GM23338 (cell line): Measurements from ENCODE around the gene ZMPSTE24. TPM values are rescaled to one million over a fixed set of nuclear protein-coding genes. Genes with fewer than 3 reads are reported as not detected.

Experiments
- ATAC-seq: fragments of 200-7000 bp; cut with Tn5 transposase; 3 replicates; pipeline ENCODE4 v1.9.1; 2020
- DNase-seq: peaks from one replicate; pipeline ENCODE4 v3.0.0-alpha.2; 2015; ENCODE audit warnings: low spot score
- H2AFZ ChIP-seq: fragments of 200-600 bp; sonication (generic); 2 replicates; pipeline ENCODE4 v1.8.0; 2016; ENCODE audit warnings: antibody characterized with exemption, mild to moderate bottlenecking, moderate library complexity
- H3F3A ChIP-seq: fragments of 200-600 bp; sonication (generic); replicated peaks from 2 replicates; pipeline ENCODE4 v1.8.0; 2017; ENCODE audit warnings: antibody characterized with exemption, mixed run types, low read depth
- H3K27ac ChIP-seq: fragments of 200-600 bp; sonication (generic); 2 replicates; pipeline ENCODE4 v1.6.1; 2016; ENCODE audit warnings: low read depth
- H3K27me3 ChIP-seq: fragments of 200-600 bp; sonication (generic); 2 replicates; pipeline ENCODE4 v1.8.0; 2016; ENCODE audit warnings: mild to moderate bottlenecking, mixed run types, moderate library complexity; ENCODE audit not compliant: insufficient read depth
- H3K36me3 ChIP-seq: fragments of 200-600 bp; sonication (generic); 2 replicates; pipeline ENCODE4 v1.8.0; 2016; ENCODE audit warnings: mild to moderate bottlenecking; ENCODE audit not compliant: insufficient read depth
- H3K4me1 ChIP-seq: fragments of 200-600 bp; sonication (generic); 2 replicates; pipeline ENCODE4 v1.8.0; 2016; ENCODE audit warnings: mild to moderate bottlenecking, moderate library complexity; ENCODE audit not compliant: insufficient read depth
- H3K4me2 ChIP-seq: fragments of 200-600 bp; sonication (generic); 2 replicates; pipeline ENCODE4 v1.7.1; 2017; ENCODE audit warnings: mixed run types
- H3K4me3 ChIP-seq: fragments of 200-600 bp; sonication (generic); 2 replicates; pipeline ENCODE4 v1.6.1; 2016; ENCODE audit warnings: mixed run types
- H3K79me2 ChIP-seq: fragments of 200-600 bp; sonication (generic); replicated peaks from 2 replicates; pipeline ENCODE4 v1.8.0; 2017; ENCODE audit warnings: mild to moderate bottlenecking; ENCODE audit not compliant: insufficient read depth
- H3K9me2 ChIP-seq: fragments of 200-600 bp; sonication (generic); 2 replicates; pipeline ENCODE4 v1.8.0; 2017; ENCODE audit not compliant: insufficient read depth
- H4K20me1 ChIP-seq: fragments of 200-600 bp; sonication (generic); replicated peaks from 2 replicates; pipeline ENCODE4 v1.8.0; 2017; ENCODE audit warnings: mild to moderate bottlenecking; ENCODE audit not compliant: insufficient read depth
- H3K27ac Mint-ChIP-seq: 2 replicates; pipeline ENCODE4 v1.8.0; 2020; ENCODE audit warnings: inconsistent platforms, mild to moderate bottlenecking, moderate library complexity, mixed read lengths
- H3K27me3 Mint-ChIP-seq: 3 replicates; pipeline ENCODE4 v1.8.0; 2022; ENCODE audit warnings: low read depth, mild to moderate bottlenecking, moderate library complexity, mixed read lengths, inconsistent platforms; ENCODE audit not compliant: insufficient read depth, poor library complexity
- H3K36me3 Mint-ChIP-seq: 3 replicates; pipeline ENCODE4 v1.8.0; 2021; ENCODE audit warnings: low read depth, mild to moderate bottlenecking, inconsistent platforms, moderate library complexity, mixed read lengths
- H3K4me1 Mint-ChIP-seq: 3 replicates; pipeline ENCODE4 v1.8.0; 2020; ENCODE audit warnings: mild to moderate bottlenecking, inconsistent platforms, mixed read lengths
- H3K4me3 Mint-ChIP-seq: 3 replicates; pipeline ENCODE4 v1.8.0; 2021; ENCODE audit warnings: moderate library complexity, mild to moderate bottlenecking, inconsistent platforms, mixed read lengths
- H3K9me3 Mint-ChIP-seq: 3 replicates; pipeline ENCODE4 v1.8.0; 2020; ENCODE audit warnings: moderate library complexity, mild to moderate bottlenecking, inconsistent platforms, mixed read lengths
- CREB1 ChIP-seq: fragments of 250-450 bp; sonication (Bioruptor Pico); IDR thresholded peaks from 2 replicates; pipeline ENCODE4 v1.5.0; 2020; ENCODE audit warnings: low read depth, mild to moderate bottlenecking, moderate library complexity
- EZH2 ChIP-seq: fragments of 200-600 bp; sonication (generic); IDR thresholded peaks from one replicate; pipeline ENCODE4 v1.8.0; 2017; ENCODE audit warnings: antibody characterized with exemption, mild to moderate bottlenecking, low read depth; ENCODE audit not compliant: unreplicated experiment
- EZH2phosphoT487 ChIP-seq: fragments of 200-600 bp; sonication (generic); IDR thresholded peaks from one replicate; pipeline ENCODE4 v1.8.1; 2018; ENCODE audit warnings: antibody characterized with exemption; ENCODE audit not compliant: unreplicated experiment
- JUNB ChIP-seq: IDR thresholded peaks from one replicate; pipeline ENCODE4 v1.6.1; 2016; ENCODE audit warnings: antibody characterized with exemption; ENCODE audit not compliant: unreplicated experiment
- NANOG ChIP-seq: IDR thresholded peaks from 2 replicates; pipeline ENCODE4 v1.6.1; 2016; ENCODE audit warnings: antibody characterized with exemption, borderline replicate concordance
- POLR2AphosphoS5 ChIP-seq: IDR thresholded peaks from 2 replicates; pipeline ENCODE4 v1.6.1; 2016; ENCODE audit warnings: antibody characterized with exemption, low read depth
- STAT1 ChIP-seq: IDR thresholded peaks from one replicate; pipeline ENCODE4 v1.6.1; 2016; ENCODE audit warnings: antibody characterized with exemption; ENCODE audit not compliant: unreplicated experiment
- ZNF114 ChIP-seq: fragments of 250-450 bp; sonication (Bioruptor Pico); IDR thresholded peaks from 2 replicates; pipeline ENCODE4 v1.5.0; 2020; ENCODE audit warnings: mild to moderate bottlenecking, moderate library complexity
- polyA plus RNA-seq: library from polyadenylated mRNA; unstranded; fragments of >200 nt; fragmentation: Nextera tagmentation; extraction: Ambion mirVana; gene quantifications from 2 replicates; pipeline ENCODE4 v1.2.1, GENCODE V29; 2016
- total RNA-seq: library from RNA; depleted of rRNA; stranded (reverse); fragments of >200 nt; shearing (Covaris generic); gene quantifications from 2 replicates; pipeline ENCODE4 v1.2.3, GENCODE V29; 2014
- TF ChIP-seq, protein P1 (sequence below): IDR thresholded peaks from one replicate; pipeline ENCODE4 v1.6.1; 2018; ENCODE audit warnings: antibody characterized with exemption; ENCODE audit not compliant: unreplicated experiment
- TF ChIP-seq, protein P2 (sequence below): fragments of 250-450 bp; sonication (Bioruptor Pico); IDR thresholded peaks from 2 replicates; pipeline ENCODE4 v1.5.0; 2020; ENCODE audit warnings: mild to moderate bottlenecking, moderate library complexity
- TF ChIP-seq, protein P3 (sequence below), 2 experiments: fragments of 200-600 bp in 1 of 2; sonication (generic) in 1 of 2; conservative IDR thresholded peaks; 2 replicates each; pipeline versions ENCODE4 v1.5.1 to v1.6.1; 2016 to 2017; ENCODE audit warnings: antibody characterized with exemption in 2 of 2, low read depth in 2 of 2, mild to moderate bottlenecking in 2 of 2, moderate library complexity in 1 of 2

ZMPSTE24 gene
- total and polyA plus RNA-seq, 2 experiments from 2014 or later: 23.1 to 51.2 TPM

DNA sequence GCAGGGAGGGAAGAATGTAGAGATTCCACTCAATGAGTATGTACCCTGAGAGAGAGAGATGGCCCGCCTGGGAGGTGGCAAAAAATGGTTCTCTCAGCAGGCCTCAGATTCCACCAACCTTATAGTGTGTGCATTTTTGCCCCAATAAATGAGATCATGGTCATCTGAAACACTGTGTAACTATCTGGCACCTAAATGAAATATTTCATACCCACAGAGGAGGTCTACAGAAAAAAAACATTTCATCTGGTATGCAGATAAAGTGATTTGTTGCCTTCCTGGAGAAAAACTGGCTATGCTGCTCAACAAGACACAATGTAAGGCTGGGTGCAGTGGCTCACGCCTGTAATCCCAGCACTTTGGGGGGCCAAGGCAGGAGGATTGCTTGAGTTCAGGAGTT lies 5.4 kb upstream of the ZMPSTE24 start:
- Histone ChIP-seq H3K36me3 (no peaks in the 10 kb centered on the region), H3K4me3 (no peak overlapping the region), H2AFZ (no peak overlapping the region), H3K27ac (no peak overlapping the region), H3K9me2 (no peaks in the 10 kb centered on the region), H3F3A (no peaks in the 10 kb centered on the region), H3K4me1 (0 out of 2 replicates have a peak, but pooled peaks cover 5% of the 10 kb centered on the region), H3K4me2 (no peak overlapping the region), H3K79me2 (peaks cover 11% of the 10 kb centered on the region; the same call in 1 of the 2 replicates), H4K20me1 (no peaks in the 10 kb centered on the region), H3K27me3 (no peaks in the 10 kb centered on the region)
- no peaks in the 10 kb centered on the region for H3K9me3 Mint-ChIP-seq
- H3K27ac Mint-ChIP-seq: no peak overlapping the region
- H3K4me3 Mint-ChIP-seq: no peak overlapping the region
- H3K27me3 Mint-ChIP-seq: peaks cover 5% of the 10 kb centered on the region
- ATAC-seq (no peak), DNase-seq (no peak)
- TF ChIP-seq EZH2 (no peak), CREB1 (CRISPR knock-in tag) (no peak)
- H3K4me1 Mint-ChIP-seq: peaks cover 4% of the 10 kb centered on the region; the same call in 1 of the 3 replicates
- H3K36me3 Mint-ChIP-seq: no peaks in the 10 kb centered on the region

DNA sequence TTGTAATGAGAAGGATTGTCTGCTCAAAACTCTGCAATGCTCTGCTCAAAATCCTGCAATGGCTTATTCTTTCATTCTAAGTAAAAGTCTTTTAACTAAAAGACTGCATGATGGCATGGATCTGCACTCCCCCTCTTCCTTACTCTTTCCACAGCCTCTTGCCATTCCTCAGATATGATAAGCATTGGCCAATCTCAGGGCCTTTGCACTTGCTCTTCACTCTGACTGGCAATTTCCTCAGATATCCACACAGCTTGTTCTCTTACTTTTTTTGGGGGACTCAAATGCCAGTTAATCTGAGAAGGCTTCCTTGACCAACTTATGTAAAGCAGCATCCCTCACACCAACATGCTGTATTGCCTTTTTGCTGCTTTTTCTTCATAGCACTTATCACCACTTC lies 2.8 kb upstream of the ZMPSTE24 start:
- ATAC-seq (no peak), DNase-seq (no peak)
- H3K4me3 ChIP-seq: no peak overlapping the region
- Mint-ChIP-seq H3K4me3 (no peak overlapping the region; the same call in 2 of the 3 replicates), H3K9me3 (no peaks in the 10 kb centered on the region), H3K27ac (no peak overlapping the region), H3K36me3 (peaks cover 2% of the 10 kb centered on the region; the same call in 2 of the 3 replicates), H3K4me1 (peaks cover 4% of the 10 kb centered on the region; the same call in 1 of the 3 replicates), H3K27me3 (peaks cover 7% of the 10 kb centered on the region)
- no peak overlapping the region for H3K27ac ChIP-seq
- H4K20me1 ChIP-seq: 0 out of 2 replicates have a peak, but pooled peaks cover under 1% of the 10 kb centered on the region
- H3K36me3 ChIP-seq: peaks cover under 1% of the 10 kb centered on the region; the same call in 1 of the 2 replicates
- no peak overlapping the region for H2AFZ ChIP-seq
- no peak overlapping the region for H3K4me2 ChIP-seq
- peaks cover 31% of the 10 kb centered on the region for H3K79me2 ChIP-seq
- H3K4me1 ChIP-seq: peaks cover 8% of the 10 kb centered on the region; the same call in 1 of the 2 replicates
- no peaks in the 10 kb centered on the region; the same call in 1 of the 2 replicates for H3F3A ChIP-seq
- H3K9me2 ChIP-seq: no peaks in the 10 kb centered on the region
- no peaks in the 10 kb centered on the region for H3K27me3 ChIP-seq
- TF ChIP-seq STAT1 (no peak), EZH2phosphoT487 (no peak), NANOG (no peak), CREB1 (CRISPR knock-in tag) (no peak), JUNB (no peak), ZNF114 (CRISPR knock-in tag) (no peak), POLR2AphosphoS5 (no peak), EZH2 (no peak)
- TF ChIP-seq, protein P1, sequence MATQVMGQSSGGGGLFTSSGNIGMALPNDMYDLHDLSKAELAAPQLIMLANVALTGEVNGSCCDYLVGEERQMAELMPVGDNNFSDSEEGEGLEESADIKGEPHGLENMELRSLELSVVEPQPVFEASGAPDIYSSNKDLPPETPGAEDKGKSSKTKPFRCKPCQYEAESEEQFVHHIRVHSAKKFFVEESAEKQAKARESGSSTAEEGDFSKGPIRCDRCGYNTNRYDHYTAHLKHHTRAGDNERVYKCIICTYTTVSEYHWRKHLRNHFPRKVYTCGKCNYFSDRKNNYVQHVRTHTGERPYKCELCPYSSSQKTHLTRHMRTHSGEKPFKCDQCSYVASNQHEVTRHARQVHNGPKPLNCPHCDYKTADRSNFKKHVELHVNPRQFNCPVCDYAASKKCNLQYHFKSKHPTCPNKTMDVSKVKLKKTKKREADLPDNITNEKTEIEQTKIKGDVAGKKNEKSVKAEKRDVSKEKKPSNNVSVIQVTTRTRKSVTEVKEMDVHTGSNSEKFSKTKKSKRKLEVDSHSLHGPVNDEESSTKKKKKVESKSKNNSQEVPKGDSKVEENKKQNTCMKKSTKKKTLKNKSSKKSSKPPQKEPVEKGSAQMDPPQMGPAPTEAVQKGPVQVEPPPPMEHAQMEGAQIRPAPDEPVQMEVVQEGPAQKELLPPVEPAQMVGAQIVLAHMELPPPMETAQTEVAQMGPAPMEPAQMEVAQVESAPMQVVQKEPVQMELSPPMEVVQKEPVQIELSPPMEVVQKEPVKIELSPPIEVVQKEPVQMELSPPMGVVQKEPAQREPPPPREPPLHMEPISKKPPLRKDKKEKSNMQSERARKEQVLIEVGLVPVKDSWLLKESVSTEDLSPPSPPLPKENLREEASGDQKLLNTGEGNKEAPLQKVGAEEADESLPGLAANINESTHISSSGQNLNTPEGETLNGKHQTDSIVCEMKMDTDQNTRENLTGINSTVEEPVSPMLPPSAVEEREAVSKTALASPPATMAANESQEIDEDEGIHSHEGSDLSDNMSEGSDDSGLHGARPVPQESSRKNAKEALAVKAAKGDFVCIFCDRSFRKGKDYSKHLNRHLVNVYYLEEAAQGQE: no peak
- TF ChIP-seq, protein P2, sequence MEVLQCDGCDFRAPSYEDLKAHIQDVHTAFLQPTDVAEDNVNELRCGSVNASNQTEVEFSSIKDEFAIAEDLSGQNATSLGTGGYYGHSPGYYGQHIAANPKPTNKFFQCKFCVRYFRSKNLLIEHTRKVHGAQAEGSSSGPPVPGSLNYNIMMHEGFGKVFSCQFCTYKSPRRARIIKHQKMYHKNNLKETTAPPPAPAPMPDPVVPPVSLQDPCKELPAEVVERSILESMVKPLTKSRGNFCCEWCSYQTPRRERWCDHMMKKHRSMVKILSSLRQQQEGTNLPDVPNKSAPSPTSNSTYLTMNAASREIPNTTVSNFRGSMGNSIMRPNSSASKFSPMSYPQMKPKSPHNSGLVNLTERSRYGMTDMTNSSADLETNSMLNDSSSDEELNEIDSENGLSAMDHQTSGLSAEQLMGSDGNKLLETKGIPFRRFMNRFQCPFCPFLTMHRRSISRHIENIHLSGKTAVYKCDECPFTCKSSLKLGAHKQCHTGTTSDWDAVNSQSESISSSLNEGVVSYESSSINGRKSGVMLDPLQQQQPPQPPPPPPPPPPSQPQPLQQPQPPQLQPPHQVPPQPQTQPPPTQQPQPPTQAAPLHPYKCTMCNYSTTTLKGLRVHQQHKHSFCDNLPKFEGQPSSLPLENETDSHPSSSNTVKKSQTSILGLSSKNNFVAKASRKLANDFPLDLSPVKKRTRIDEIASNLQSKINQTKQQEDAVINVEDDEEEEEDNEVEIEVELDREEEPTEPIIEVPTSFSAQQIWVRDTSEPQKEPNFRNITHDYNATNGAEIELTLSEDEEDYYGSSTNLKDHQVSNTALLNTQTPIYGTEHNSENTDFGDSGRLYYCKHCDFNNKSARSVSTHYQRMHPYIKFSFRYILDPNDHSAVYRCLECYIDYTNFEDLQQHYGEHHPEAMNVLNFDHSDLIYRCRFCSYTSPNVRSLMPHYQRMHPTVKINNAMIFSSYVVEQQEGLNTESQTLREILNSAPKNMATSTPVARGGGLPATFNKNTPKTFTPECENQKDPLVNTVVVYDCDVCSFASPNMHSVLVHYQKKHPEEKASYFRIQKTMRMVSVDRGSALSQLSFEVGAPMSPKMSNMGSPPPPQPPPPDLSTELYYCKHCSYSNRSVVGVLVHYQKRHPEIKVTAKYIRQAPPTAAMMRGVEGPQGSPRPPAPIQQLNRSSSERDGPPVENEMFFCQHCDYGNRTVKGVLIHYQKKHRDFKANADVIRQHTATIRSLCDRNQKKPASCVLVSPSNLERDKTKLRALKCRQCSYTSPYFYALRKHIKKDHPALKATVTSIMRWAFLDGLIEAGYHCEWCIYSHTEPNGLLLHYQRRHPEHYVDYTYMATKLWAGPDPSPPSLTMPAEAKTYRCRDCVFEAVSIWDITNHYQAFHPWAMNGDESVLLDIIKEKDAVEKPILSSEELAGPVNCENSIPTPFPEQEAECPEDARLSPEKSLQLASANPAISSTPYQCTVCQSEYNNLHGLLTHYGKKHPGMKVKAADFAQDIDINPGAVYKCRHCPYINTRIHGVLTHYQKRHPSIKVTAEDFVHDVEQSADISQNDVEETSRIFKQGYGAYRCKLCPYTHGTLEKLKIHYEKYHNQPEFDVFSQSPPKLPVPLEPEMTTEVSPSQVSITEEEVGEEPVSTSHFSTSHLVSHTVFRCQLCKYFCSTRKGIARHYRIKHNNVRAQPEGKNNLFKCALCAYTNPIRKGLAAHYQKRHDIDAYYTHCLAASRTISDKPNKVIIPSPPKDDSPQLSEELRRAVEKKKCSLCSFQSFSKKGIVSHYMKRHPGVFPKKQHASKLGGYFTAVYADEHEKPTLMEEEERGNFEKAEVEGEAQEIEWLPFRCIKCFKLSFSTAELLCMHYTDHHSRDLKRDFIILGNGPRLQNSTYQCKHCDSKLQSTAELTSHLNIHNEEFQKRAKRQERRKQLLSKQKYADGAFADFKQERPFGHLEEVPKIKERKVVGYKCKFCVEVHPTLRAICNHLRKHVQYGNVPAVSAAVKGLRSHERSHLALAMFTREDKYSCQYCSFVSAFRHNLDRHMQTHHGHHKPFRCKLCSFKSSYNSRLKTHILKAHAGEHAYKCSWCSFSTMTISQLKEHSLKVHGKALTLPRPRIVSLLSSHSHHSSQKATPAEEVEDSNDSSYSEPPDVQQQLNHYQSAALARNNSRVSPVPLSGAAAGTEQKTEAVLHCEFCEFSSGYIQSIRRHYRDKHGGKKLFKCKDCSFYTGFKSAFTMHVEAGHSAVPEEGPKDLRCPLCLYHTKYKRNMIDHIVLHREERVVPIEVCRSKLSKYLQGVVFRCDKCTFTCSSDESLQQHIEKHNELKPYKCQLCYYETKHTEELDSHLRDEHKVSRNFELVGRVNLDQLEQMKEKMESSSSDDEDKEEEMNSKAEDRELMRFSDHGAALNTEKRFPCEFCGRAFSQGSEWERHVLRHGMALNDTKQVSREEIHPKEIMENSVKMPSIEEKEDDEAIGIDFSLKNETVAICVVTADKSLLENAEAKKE (CRISPR knock-in tag): no peak
- TF ChIP-seq, protein P3, sequence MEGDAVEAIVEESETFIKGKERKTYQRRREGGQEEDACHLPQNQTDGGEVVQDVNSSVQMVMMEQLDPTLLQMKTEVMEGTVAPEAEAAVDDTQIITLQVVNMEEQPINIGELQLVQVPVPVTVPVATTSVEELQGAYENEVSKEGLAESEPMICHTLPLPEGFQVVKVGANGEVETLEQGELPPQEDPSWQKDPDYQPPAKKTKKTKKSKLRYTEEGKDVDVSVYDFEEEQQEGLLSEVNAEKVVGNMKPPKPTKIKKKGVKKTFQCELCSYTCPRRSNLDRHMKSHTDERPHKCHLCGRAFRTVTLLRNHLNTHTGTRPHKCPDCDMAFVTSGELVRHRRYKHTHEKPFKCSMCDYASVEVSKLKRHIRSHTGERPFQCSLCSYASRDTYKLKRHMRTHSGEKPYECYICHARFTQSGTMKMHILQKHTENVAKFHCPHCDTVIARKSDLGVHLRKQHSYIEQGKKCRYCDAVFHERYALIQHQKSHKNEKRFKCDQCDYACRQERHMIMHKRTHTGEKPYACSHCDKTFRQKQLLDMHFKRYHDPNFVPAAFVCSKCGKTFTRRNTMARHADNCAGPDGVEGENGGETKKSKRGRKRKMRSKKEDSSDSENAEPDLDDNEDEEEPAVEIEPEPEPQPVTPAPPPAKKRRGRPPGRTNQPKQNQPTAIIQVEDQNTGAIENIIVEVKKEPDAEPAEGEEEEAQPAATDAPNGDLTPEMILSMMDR (conservative IDR thresholded peaks at IDR 0.05; ENCODE audit: low read depth in 2 of 2): no peak
